ENCODE results near the gene PCSK5. TPM values are rescaled to one million over a fixed set of nuclear protein-coding genes. Genes with fewer than 3 reads are reported as not detected.

The PCSK5 gene
- total RNA-seq, 1 experiment from 2014 or later: 0.17 TPM

DNA sequence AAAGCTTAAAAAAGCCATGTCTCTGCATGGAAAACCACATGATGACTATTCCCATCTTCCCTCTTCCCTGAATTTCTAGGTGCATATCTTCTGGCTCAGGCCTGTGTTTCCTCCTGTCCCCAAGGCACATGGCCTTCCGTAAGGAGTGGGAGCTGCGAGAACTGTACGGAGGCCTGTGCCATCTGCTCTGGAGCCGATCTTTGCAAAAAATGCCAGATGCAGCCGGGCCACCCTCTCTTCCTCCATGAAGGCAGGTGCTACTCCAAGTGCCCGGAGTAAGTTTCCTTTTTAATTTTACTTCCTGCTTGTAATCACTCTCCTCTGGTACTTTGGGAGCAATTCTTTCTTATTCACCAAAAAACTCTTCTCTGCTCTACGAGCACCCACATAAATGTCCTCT lies 420.1 kb downstream of the PCSK5 start:
- TF ChIP-seq CTCF (conservative IDR thresholded peaks at IDR 0.05; ENCODE audit: low read depth, low read length) (no peak), EZH2 (IDR thresholded peaks at IDR 0.05; ENCODE audit: borderline replicate concordance, low read depth, low read length, poor library complexity, severe bottlenecking) (no peak)
- intact Hi-C loops (cut with micrococcal nuclease; ENCODE audit: unreplicated experiment): no loop called here
- DNase-seq (ENCODE audit: low spot score): no peak
- Histone ChIP-seq H3K36me3 (ENCODE audit: insufficient read depth, low read length, poor library complexity, severe bottlenecking) (no peaks in the 10 kb centered on the region), H3K4me1 (ENCODE audit: insufficient read depth, low read length, poor library complexity, severe bottlenecking) (no peaks in the 10 kb centered on the region), H3K27ac (ENCODE audit: low read depth, low read length, poor library complexity, severe bottlenecking) (no peak overlapping the region), H3K27me3 (replicated peaks; ENCODE audit: insufficient read depth, low read depth, low read length, poor library complexity) (peaks cover 3% of the 10 kb centered on the region), H3K9me3 (ENCODE audit: low read depth, low read length, poor library complexity, severe bottlenecking) (no peaks in the 10 kb centered on the region), H3K4me3 (ENCODE audit: low read depth, low read length, poor library complexity, severe bottlenecking) (no peak overlapping the region)
- POLR2A ChIA-PET (ENCODE audit: low non-redundant PET): no interaction called here
- CTCF ChIA-PET: no interaction called here
- no TSS peak for BruUV-seq (replicated peaks)

- H3K4me1 ChIP-seq (ENCODE audit: insufficient read depth, low read length, poor library complexity, severe bottlenecking): no peaks in the 10 kb centered on the region
- BruUV-seq (replicated peaks): no TSS peak
- no peaks in the 10 kb centered on the region for H3K9me3 ChIP-seq (ENCODE audit: low read depth, low read length, poor library complexity, severe bottlenecking)
- peaks cover 3% of the 10 kb centered on the region for H3K27me3 ChIP-seq (replicated peaks; ENCODE audit: insufficient read depth, low read depth, low read length, poor library complexity)
- intact Hi-C loops (cut with micrococcal nuclease; ENCODE audit: unreplicated experiment): no loop called here
- no peak for TF ChIP-seq EZH2 (IDR thresholded peaks at IDR 0.05; ENCODE audit: borderline replicate concordance, low read depth, low read length, poor library complexity, severe bottlenecking)
- TF ChIP-seq CTCF (conservative IDR thresholded peaks at IDR 0.05; ENCODE audit: low read depth, low read length): no peak
- ChIA-PET POLR2A (ENCODE audit: low non-redundant PET) (no interaction called here), CTCF (no interaction called here)
- H3K4me3 ChIP-seq (ENCODE audit: low read depth, low read length, poor library complexity, severe bottlenecking): no peak overlapping the region
- DNase-seq (ENCODE audit: low spot score): no peak
- no peak overlapping the region for H3K27ac ChIP-seq (ENCODE audit: low read depth, low read length, poor library complexity, severe bottlenecking)
- no peaks in the 10 kb centered on the region for H3K36me3 ChIP-seq (ENCODE audit: insufficient read depth, low read length, poor library complexity, severe bottlenecking)
Observed at GRCh38 chr9:76310991-76311390, 420.5 kb downstream of the PCSK5 start.

DNA sequence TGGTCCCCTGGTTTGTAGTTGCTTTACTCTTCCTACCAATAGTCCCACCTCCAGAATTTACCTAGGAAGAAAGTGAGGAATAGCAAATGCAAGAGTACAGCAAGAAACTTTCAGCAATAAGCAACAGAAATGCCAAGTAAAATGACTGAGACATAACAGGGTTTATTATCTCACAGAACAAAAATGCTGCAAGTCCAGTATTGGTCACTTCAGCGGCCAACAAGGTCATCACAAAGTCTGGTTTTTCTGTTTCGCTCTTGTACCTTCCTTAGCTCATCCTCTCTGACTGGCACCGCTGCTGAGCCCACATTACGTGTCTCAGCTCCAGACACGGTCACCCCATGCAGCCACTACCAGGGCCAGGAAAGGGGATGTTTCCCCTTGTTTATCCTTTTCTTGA lies 421.1 kb downstream of the PCSK5 start:
- BruUV-seq (replicated peaks): no TSS peak
- ChIA-PET POLR2A (ENCODE audit: low non-redundant PET) (no interaction called here), CTCF (no interaction called here)
- intact Hi-C loops (cut with micrococcal nuclease; ENCODE audit: unreplicated experiment): no loop called here
- no peaks in the 10 kb centered on the region for H3K4me1 ChIP-seq (ENCODE audit: insufficient read depth, low read length, poor library complexity, severe bottlenecking)
- DNase-seq (ENCODE audit: low spot score): no peak
- no peaks in the 10 kb centered on the region for H3K36me3 ChIP-seq (ENCODE audit: insufficient read depth, low read length, poor library complexity, severe bottlenecking)
- H3K27ac ChIP-seq (ENCODE audit: low read depth, low read length, poor library complexity, severe bottlenecking): no peak overlapping the region
- H3K27me3 ChIP-seq (replicated peaks; ENCODE audit: insufficient read depth, low read depth, low read length, poor library complexity): peaks cover 3% of the 10 kb centered on the region
- TF ChIP-seq EZH2 (IDR thresholded peaks at IDR 0.05; ENCODE audit: borderline replicate concordance, low read depth, low read length, poor library complexity, severe bottlenecking) (no peak), CTCF (conservative IDR thresholded peaks at IDR 0.05; ENCODE audit: low read depth, low read length) (no peak)
- H3K9me3 ChIP-seq (ENCODE audit: low read depth, low read length, poor library complexity, severe bottlenecking): no peaks in the 10 kb centered on the region
- no peak overlapping the region for H3K4me3 ChIP-seq (ENCODE audit: low read depth, low read length, poor library complexity, severe bottlenecking)

Data from A673 (cell line).